Calu3 (cell line): ENCODE data around the gene MLLT3. TPM values are rescaled to one million over a fixed set of nuclear protein-coding genes. Genes with fewer than 3 reads are reported as not detected.

ENCODE experiments used
- BruUV-seq: library from RNA; stranded (reverse); fragments of 400-500 nt; replicated peaks from 2 replicates; lab custom pipeline; 2021; lab: Mats Ljungman, UMichigan
- CTCF ChIA-PET: fragments of 300-600 bp; sonication (Branson Sonifier 250); formaldehyde crosslinking; loops from one replicate; lab custom pipeline; 2022; ENCODE audit warnings: antibody characterized with exemption; lab: Charles Lee
- DNase-seq: peaks from one replicate; pipeline ENCODE4 v3.0.0; 2022
- H3K27ac Mint-ChIP-seq: one replicate; pipeline ENCODE4 v1.8.0; 2022; ENCODE audit warnings: mixed read lengths; ENCODE audit not compliant: unreplicated experiment
- H3K27me3 Mint-ChIP-seq: one replicate; pipeline ENCODE4 v1.8.0; 2022; ENCODE audit warnings: mixed read lengths; ENCODE audit not compliant: unreplicated experiment
- H3K36me3 Mint-ChIP-seq: one replicate; pipeline ENCODE4 v1.8.0; 2022; ENCODE audit warnings: mild to moderate bottlenecking, moderate library complexity, mixed read lengths; ENCODE audit not compliant: insufficient read depth, unreplicated experiment
- H3K4me1 Mint-ChIP-seq: one replicate; pipeline ENCODE4 v1.8.0; 2022; ENCODE audit warnings: mild to moderate bottlenecking, low read depth, mixed read lengths; ENCODE audit not compliant: unreplicated experiment
- H3K4me3 Mint-ChIP-seq: one replicate; pipeline ENCODE4 v1.8.0; 2022; ENCODE audit warnings: mild to moderate bottlenecking, low read depth, moderate library complexity, mixed read lengths; ENCODE audit not compliant: unreplicated experiment
- H3K9me3 Mint-ChIP-seq: one replicate; pipeline ENCODE4 v1.8.0; 2022; ENCODE audit warnings: low read depth, mixed read lengths; ENCODE audit not compliant: unreplicated experiment
- CTCF ChIP-seq: fragments of 200-600 bp; IDR thresholded peaks from one replicate; pipeline ENCODE4 v1.8.0; 2022; ENCODE audit warnings: antibody characterized with exemption; ENCODE audit not compliant: unreplicated experiment
- intact Hi-C: fragments of 100-400 bp; cut with micrococcal nuclease; formaldehyde crosslinking; loops from one replicate; pipeline ENCODE4 v1.10.0; 2022; ENCODE audit not compliant: unreplicated experiment
- total RNA-seq: library from RNA; stranded (reverse); gene quantifications from 2 replicates; pipeline ENCODE4 v1.2.3, GENCODE V29; 2022

MLLT3 gene
- total RNA-seq, 1 experiment from 2014 or later: 23.1 TPM

- no TSS peak for BruUV-seq
Observed at GRCh38 chr9:20319641-20320337, 302.5 kb downstream of the MLLT3 start.

DNA sequence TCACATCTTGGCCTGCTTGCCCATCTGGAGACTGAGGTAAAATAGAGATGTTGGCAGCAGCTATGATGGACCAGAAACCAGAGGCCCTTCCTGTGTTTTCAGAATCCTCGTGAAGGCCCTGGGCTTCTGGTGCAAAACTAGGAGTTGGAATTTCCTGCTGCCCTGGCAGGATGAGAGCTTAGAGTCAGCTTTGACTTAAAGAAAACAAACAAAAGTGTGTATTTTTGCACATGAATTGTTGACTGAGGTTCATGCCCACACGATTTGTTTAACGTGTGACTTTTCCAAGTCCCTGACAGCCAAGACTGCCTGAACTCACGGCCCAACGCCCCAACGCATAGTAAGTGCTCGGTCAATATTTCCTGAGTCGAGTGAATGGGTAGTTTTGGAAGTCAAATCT lies 303.1 kb downstream of the MLLT3 start:
- no peak for DNase-seq
- TF ChIP-seq CTCF: no peak
- Mint-ChIP-seq H3K4me1 (peaks cover 8% of the 10 kb centered on the region), H3K4me3 (no peak overlapping the region), H3K36me3 (no peaks in the 10 kb centered on the region), H3K27me3 (no peaks in the 10 kb centered on the region), H3K27ac (no peak overlapping the region), H3K9me3 (no peaks in the 10 kb centered on the region)
- intact Hi-C loops: no loop called here
- no TSS peak for BruUV-seq
- CTCF ChIA-PET: no interaction called here

More at GRCh38 chr9:20319641-20320337, 302.5 kb downstream of the MLLT3 start:
- CTCF ChIA-PET: no interaction called here
- no peak for DNase-seq
- Mint-ChIP-seq H3K27ac (no peak overlapping the region), H3K27me3 (no peaks in the 10 kb centered on the region), H3K4me3 (no peak overlapping the region), H3K9me3 (no peaks in the 10 kb centered on the region), H3K4me1 (peaks cover 8% of the 10 kb centered on the region), H3K36me3 (no peaks in the 10 kb centered on the region)
- TF ChIP-seq CTCF: no peak
- intact Hi-C loops: no loop called here

- no TSS peak for BruUV-seq
- Mint-ChIP-seq H3K9me3 (no peaks in the 10 kb centered on the region), H3K36me3 (no peaks in the 10 kb centered on the region), H3K4me1 (peaks cover 13% of the 10 kb centered on the region), H3K4me3 (no peak overlapping the region), H3K27me3 (no peaks in the 10 kb centered on the region), H3K27ac (no peak overlapping the region)
- CTCF ChIA-PET: no interaction called here
- DNase-seq: no peak
- no peak for TF ChIP-seq CTCF
- intact Hi-C loops: no loop called here
Observed at GRCh38 chr9:20317701-20318100, 304.6 kb downstream of the MLLT3 start.

GRCh38 chr9:20316372-20316771 lies 305.9 kb downstream of the MLLT3 start:
- H3K9me3 Mint-ChIP-seq: peaks cover 3% of the 10 kb centered on the region
- CTCF ChIA-PET: interaction anchor here (0.6 kb wide), 1 partner anchor 32 kb away, joined by 3 read pairs; no protein-coding TSS in a partner anchor
- intact Hi-C loops: no loop called here
- H3K4me1 Mint-ChIP-seq: peaks cover 23% of the 10 kb centered on the region
- no peaks in the 10 kb centered on the region for H3K27me3 Mint-ChIP-seq
- H3K27ac Mint-ChIP-seq: no peak overlapping the region
- no peak for TF ChIP-seq CTCF
- H3K4me3 Mint-ChIP-seq: no peak overlapping the region
- no TSS peak for BruUV-seq
- no peaks in the 10 kb centered on the region for H3K36me3 Mint-ChIP-seq
- no peak for DNase-seq
